Activated naive CD4-positive, alpha-beta T cell treated with anti-CD3 and anti-CD28 coated beads for 36 hours (primary cell): ENCODE measurements around the gene WWC2. TPM values are rescaled to one million over a fixed set of nuclear protein-coding genes. Genes with fewer than 3 reads are reported as not detected.
"Not testable (repeated sequence)": the region's sequence is repeated elsewhere in the genome, so short reads cannot be mapped to it uniquely, and the experiment has no call there.

ENCODE experiments used
- CTCF ChIA-PET: fragments of 350-600 bp; sonication (Branson Sonifier 250); formaldehyde crosslinking; loops from one replicate; lab custom pipeline; 2021; ENCODE audit warnings: antibody characterized with exemption; lab: Charles Lee
- DNase-seq: peaks from one replicate; pipeline ENCODE4 v3.0.0-alpha.2; 2020
- H3K27ac Mint-ChIP-seq: one replicate; pipeline ENCODE4 v1.8.0; 2021; ENCODE audit warnings: mild to moderate bottlenecking, mixed read lengths
- H3K27me3 Mint-ChIP-seq: one replicate; pipeline ENCODE4 v1.8.0; 2021; ENCODE audit warnings: low read depth, mixed read lengths
- H3K36me3 Mint-ChIP-seq: one replicate; pipeline ENCODE4 v1.8.0; 2021; ENCODE audit warnings: low read depth, mixed read lengths
- H3K4me1 Mint-ChIP-seq: one replicate; pipeline ENCODE4 v1.8.0; 2021; ENCODE audit warnings: low read depth, mixed read lengths
- H3K4me3 Mint-ChIP-seq: one replicate; pipeline ENCODE4 v1.8.0; 2021; ENCODE audit warnings: mild to moderate bottlenecking, moderate library complexity, mixed read lengths
- H3K9me3 Mint-ChIP-seq: one replicate; pipeline ENCODE4 v1.8.0; 2021; ENCODE audit warnings: mixed read lengths
- intact Hi-C: fragments of 100-400 bp; cut with micrococcal nuclease; formaldehyde crosslinking; loops from one replicate; pipeline ENCODE4 v1.15.1; 2023
- total RNA-seq, 2 experiments: library from RNA; stranded (reverse); gene quantifications; one replicate each; pipeline ENCODE4 v1.2.3, GENCODE V29; 2021

The WWC2 gene
- total RNA-seq, 2 experiments from 2014 or later, result 6.7 to 10.0 TPM

- H3K36me3 Mint-ChIP-seq, result no peaks in the 10 kb centered on the region
- H3K4me1 Mint-ChIP-seq, result peaks cover 7% of the 10 kb centered on the region
- intact Hi-C loops, result no loop called here
- peaks cover 5% of the 10 kb centered on the region for H3K9me3 Mint-ChIP-seq
- DNase-seq, result no peak
- no peak overlapping the region for H3K27ac Mint-ChIP-seq
- no peaks in the 10 kb centered on the region for H3K27me3 Mint-ChIP-seq
- CTCF ChIA-PET, result no interaction called here
- no peak overlapping the region for H3K4me3 Mint-ChIP-seq
These were observed 222.5 kb downstream of the WWC2 start for GRCh38 chr4:183321516-183321915.

- intact Hi-C loops, result no loop called here
- Mint-ChIP-seq H3K36me3 (no peaks in the 10 kb centered on the region), H3K27me3 (no peaks in the 10 kb centered on the region), H3K4me3 (no peak within 1 kb of the TSS), H3K27ac (no peak within 1 kb of the TSS), H3K9me3 (peaks cover 5% of the 10 kb centered on the region), H3K4me1 (peaks cover 7% of the 10 kb centered on the region)
- CTCF ChIA-PET, result no interaction called here
- no peak for DNase-seq
These were observed 223.3 kb downstream of the WWC2 start, which contains the start of gene CLDN24 for GRCh38 chr4:183322326-183322725. CLDN24 (minus strand) TSS chr4:183322426; CDS start chr4:183322426, 0 bp downstream.

GRCh38 chr4:183323295-183323694 is 224.2 kb downstream of the WWC2 start:
- DNase-seq, result no peak
- no peak overlapping the region for H3K4me3 Mint-ChIP-seq
- peaks cover 7% of the 10 kb centered on the region for H3K4me1 Mint-ChIP-seq
- H3K9me3 Mint-ChIP-seq, result peaks cover 5% of the 10 kb centered on the region
- CTCF ChIA-PET, result no interaction called here
- no peak overlapping the region for H3K27ac Mint-ChIP-seq
- intact Hi-C loops, result no loop called here
- no peaks in the 10 kb centered on the region for H3K36me3 Mint-ChIP-seq
- H3K27me3 Mint-ChIP-seq, result no peaks in the 10 kb centered on the region

- DNase-seq, CTCF ChIA-PET, H3K27ac Mint-ChIP-seq, H3K4me3 Mint-ChIP-seq, H3K4me1 Mint-ChIP-seq, H3K9me3 Mint-ChIP-seq, H3K27me3 Mint-ChIP-seq, H3K36me3 Mint-ChIP-seq, intact Hi-C loops: not testable (repeated sequence)
These were observed 225.0 kb downstream of the WWC2 start for GRCh38 chr4:183324056-183324455.

- CTCF ChIA-PET, result no interaction called here
- no peak overlapping the region for H3K27ac Mint-ChIP-seq
- no peaks in the 10 kb centered on the region for H3K36me3 Mint-ChIP-seq
- no peaks in the 10 kb centered on the region for H3K27me3 Mint-ChIP-seq
- intact Hi-C loops, result no loop called here
- H3K4me3 Mint-ChIP-seq, result no peak overlapping the region
- peaks cover 5% of the 10 kb centered on the region for H3K9me3 Mint-ChIP-seq
- DNase-seq, result no peak
- H3K4me1 Mint-ChIP-seq, result peaks cover 7% of the 10 kb centered on the region
These were observed 225.6 kb downstream of the WWC2 start for GRCh38 chr4:183324619-183325018.

- H3K9me3 Mint-ChIP-seq, H3K4me1 Mint-ChIP-seq, H3K36me3 Mint-ChIP-seq, DNase-seq, H3K4me3 Mint-ChIP-seq, H3K27ac Mint-ChIP-seq, H3K27me3 Mint-ChIP-seq, intact Hi-C loops, CTCF ChIA-PET: not testable (repeated sequence)
These were observed 227.3 kb downstream of the WWC2 start for GRCh38 chr4:183326387-183326786.

- intact Hi-C loops, result no loop called here
- CTCF ChIA-PET, result no interaction called here
- H3K9me3 Mint-ChIP-seq, result peaks cover 5% of the 10 kb centered on the region
- no peak overlapping the region for H3K27ac Mint-ChIP-seq
- H3K4me1 Mint-ChIP-seq, result no peaks in the 10 kb centered on the region
- H3K27me3 Mint-ChIP-seq, result no peaks in the 10 kb centered on the region
- DNase-seq, result no peak
- H3K36me3 Mint-ChIP-seq, result no peaks in the 10 kb centered on the region
- H3K4me3 Mint-ChIP-seq, result no peak overlapping the region
These were observed 227.8 kb downstream of the WWC2 start for GRCh38 chr4:183326853-183327252.

GRCh38 chr4:183327827-183328226 is 228.8 kb downstream of the WWC2 start:
- Mint-ChIP-seq H3K27me3 (peaks cover under 1% of the 10 kb centered on the region), H3K4me3 (no peak overlapping the region), H3K9me3 (peaks cover 5% of the 10 kb centered on the region), H3K36me3 (no peaks in the 10 kb centered on the region), H3K27ac (no peak overlapping the region), H3K4me1 (no peaks in the 10 kb centered on the region)
- DNase-seq, result no peak
- CTCF ChIA-PET, result interaction anchor here (1.1 kb wide), 1 partner anchor 65 kb away, joined by 3 read pairs; no protein-coding TSS in a partner anchor
- intact Hi-C loops, result no loop called here

- Mint-ChIP-seq H3K27me3 (peaks cover 5% of the 10 kb centered on the region), H3K9me3 (peaks cover 5% of the 10 kb centered on the region), H3K27ac (no peak overlapping the region), H3K36me3 (no peaks in the 10 kb centered on the region), H3K4me1 (no peaks in the 10 kb centered on the region), H3K4me3 (no peak overlapping the region)
- DNase-seq, result no peak
- CTCF ChIA-PET, result no interaction called here
- intact Hi-C loops, result no loop called here
These were observed 229.8 kb downstream of the WWC2 start for GRCh38 chr4:183328832-183329231.

- DNase-seq, result no peak
- H3K27me3 Mint-ChIP-seq, result peaks cover 8% of the 10 kb centered on the region
- H3K36me3 Mint-ChIP-seq, result no peaks in the 10 kb centered on the region
- intact Hi-C loops, result no loop called here
- peaks cover 5% of the 10 kb centered on the region for H3K9me3 Mint-ChIP-seq
- CTCF ChIA-PET, result no interaction called here
- no peak overlapping the region for H3K27ac Mint-ChIP-seq
- H3K4me3 Mint-ChIP-seq, result no peak overlapping the region
- H3K4me1 Mint-ChIP-seq, result no peaks in the 10 kb centered on the region
These were observed 230.2 kb downstream of the WWC2 start for GRCh38 chr4:183329244-183329643.

GRCh38 chr4:183329954-183330742 is 231.1 kb downstream of the WWC2 start:
- Mint-ChIP-seq H3K9me3 (peaks cover 5% of the 10 kb centered on the region), H3K36me3 (no peaks in the 10 kb centered on the region), H3K4me1 (no peaks in the 10 kb centered on the region), H3K27ac (no peak overlapping the region), H3K4me3 (no peak overlapping the region), H3K27me3 (peaks cover 8% of the 10 kb centered on the region)
- no peak for DNase-seq
- intact Hi-C loops, result no loop called here
- CTCF ChIA-PET, result interaction anchor here (0.6 kb wide), 1 partner anchor 50 kb away, joined by 4 read pairs; no protein-coding TSS in a partner anchor

GRCh38 chr4:183330841-183331240 is 231.8 kb downstream of the WWC2 start:
- Mint-ChIP-seq H3K4me1 (peaks cover 4% of the 10 kb centered on the region), H3K27me3 (peaks cover 8% of the 10 kb centered on the region), H3K36me3 (no peaks in the 10 kb centered on the region), H3K27ac (no peak overlapping the region), H3K4me3 (no peak overlapping the region), H3K9me3 (peaks cover 5% of the 10 kb centered on the region)
- CTCF ChIA-PET, result no interaction called here
- intact Hi-C loops, result no loop called here
- DNase-seq, result no peak

- Mint-ChIP-seq H3K4me1 (peaks cover 4% of the 10 kb centered on the region), H3K9me3 (no peaks in the 10 kb centered on the region), H3K4me3 (no peak overlapping the region), H3K27me3 (peaks cover 8% of the 10 kb centered on the region), H3K27ac (no peak overlapping the region), H3K36me3 (no peaks in the 10 kb centered on the region)
- CTCF ChIA-PET, result no interaction called here
- DNase-seq, result no peak
- intact Hi-C loops, result no loop called here
These were observed 233.4 kb downstream of the WWC2 start for GRCh38 chr4:183332447-183332846.
